Measurements from ENCODE around the gene MAN2A1. TPM values are rescaled to one million over a fixed set of nuclear protein-coding genes. Genes with fewer than 3 reads are reported as not detected.

Gene MAN2A1
- total RNA-seq, 2 experiments from 2014 or later: 23.0 to 28.7 TPM

GRCh38 chr5:109762821-109763220 is 73.1 kb downstream of the MAN2A1 start:
- H3K79me2 ChIP-seq (ENCODE audit: insufficient read depth, low read depth, low read length): no peaks in the 10 kb centered on the region
- H3K4me2 ChIP-seq (ENCODE audit: low read length): no peak overlapping the region
- intact Hi-C loops (cut with micrococcal nuclease; ENCODE audit: unreplicated experiment): no loop called here
- BruUV-seq (replicated peaks): no TSS peak
- CTCF ChIA-PET (ENCODE audit: unreplicated experiment): no interaction called here
- DNase-seq (ENCODE audit: low spot score): no peak
- H2AFZ ChIP-seq (ENCODE audit: low read length): no peak overlapping the region
- POLR2A ChIA-PET: no interaction called here
- no peaks in the 10 kb centered on the region for H3K9me2 ChIP-seq (ENCODE audit: insufficient read depth, low read length)
- H4K20me1 ChIP-seq (ENCODE audit: insufficient read depth, low read length): no peaks in the 10 kb centered on the region
- no peak overlapping the region for H3K27ac ChIP-seq (ENCODE audit: low read depth, low read length, poor library complexity, severe bottlenecking)
- TF ChIP-seq EZH2phosphoT487 (IDR thresholded peaks at IDR 0.05; ENCODE audit: borderline replicate concordance, low read depth, low read length) (no peak), CTCF (conservative IDR thresholded peaks at IDR 0.05; ENCODE audit: low read length) (no peak)
- no peak overlapping the region for H3K4me3 ChIP-seq (ENCODE audit: low read depth, low read length, poor library complexity, severe bottlenecking)
- no peaks in the 10 kb centered on the region for H3K4me1 ChIP-seq (ENCODE audit: insufficient read depth, low read length, poor library complexity, severe bottlenecking)
- H3K36me3 ChIP-seq (ENCODE audit: insufficient read depth, low read length): peaks cover 16% of the 10 kb centered on the region
- H3K9me3 ChIP-seq (ENCODE audit: low read length): no peaks in the 10 kb centered on the region

- no peak for DNase-seq (ENCODE audit: low spot score)
- Histone ChIP-seq H3K9me3 (ENCODE audit: low read length) (no peaks in the 10 kb centered on the region), H3K4me2 (ENCODE audit: low read length) (no peak overlapping the region), H3K9me2 (ENCODE audit: insufficient read depth, low read length) (no peaks in the 10 kb centered on the region), H3K4me1 (ENCODE audit: insufficient read depth, low read length, poor library complexity, severe bottlenecking) (no peaks in the 10 kb centered on the region), H3K79me2 (ENCODE audit: insufficient read depth, low read depth, low read length) (no peaks in the 10 kb centered on the region), H3K27ac (ENCODE audit: low read depth, low read length, poor library complexity, severe bottlenecking) (no peak overlapping the region), H3K4me3 (ENCODE audit: low read depth, low read length, poor library complexity, severe bottlenecking) (no peak overlapping the region), H2AFZ (ENCODE audit: low read length) (no peak overlapping the region), H4K20me1 (ENCODE audit: insufficient read depth, low read length) (no peaks in the 10 kb centered on the region), H3K36me3 (ENCODE audit: insufficient read depth, low read length) (peaks cover 35% of the 10 kb centered on the region; the same call in 1 of the 2 replicates)
- intact Hi-C loops (cut with micrococcal nuclease; ENCODE audit: unreplicated experiment): no loop called here
- BruUV-seq (replicated peaks): no TSS peak
- TF ChIP-seq EZH2phosphoT487 (IDR thresholded peaks at IDR 0.05; ENCODE audit: borderline replicate concordance, low read depth, low read length): no peak
- no peak for TF ChIP-seq CTCF (conservative IDR thresholded peaks at IDR 0.05; ENCODE audit: low read length)
- POLR2A ChIA-PET: interaction anchor here (0.6 kb wide), 1 partner anchor 114 kb away, joined by 3 read pairs; no protein-coding TSS in a partner anchor
- CTCF ChIA-PET (ENCODE audit: unreplicated experiment): no interaction called here
Measured at GRCh38 chr5:109767184-109767995, 77.7 kb downstream of the MAN2A1 start.

GRCh38 chr5:109767997-109768396 is 78.3 kb downstream of the MAN2A1 start:
- Histone ChIP-seq H3K9me2 (ENCODE audit: insufficient read depth, low read length) (no peaks in the 10 kb centered on the region), H3K4me1 (ENCODE audit: insufficient read depth, low read length, poor library complexity, severe bottlenecking) (no peaks in the 10 kb centered on the region), H2AFZ (ENCODE audit: low read length) (no peak overlapping the region), H3K36me3 (ENCODE audit: insufficient read depth, low read length) (peaks cover 32% of the 10 kb centered on the region; the same call in 1 of the 2 replicates), H3K9me3 (ENCODE audit: low read length) (no peaks in the 10 kb centered on the region), H3K79me2 (ENCODE audit: insufficient read depth, low read depth, low read length) (no peaks in the 10 kb centered on the region), H4K20me1 (ENCODE audit: insufficient read depth, low read length) (no peaks in the 10 kb centered on the region), H3K4me2 (ENCODE audit: low read length) (no peak overlapping the region), H3K27ac (ENCODE audit: low read depth, low read length, poor library complexity, severe bottlenecking) (no peak overlapping the region), H3K4me3 (ENCODE audit: low read depth, low read length, poor library complexity, severe bottlenecking) (no peak overlapping the region)
- intact Hi-C loops (cut with micrococcal nuclease; ENCODE audit: unreplicated experiment): no loop called here
- CTCF ChIA-PET (ENCODE audit: unreplicated experiment): no interaction called here
- no peak for TF ChIP-seq EZH2phosphoT487 (IDR thresholded peaks at IDR 0.05; ENCODE audit: borderline replicate concordance, low read depth, low read length)
- no peak for TF ChIP-seq CTCF (conservative IDR thresholded peaks at IDR 0.05; ENCODE audit: low read length)
- no peak for DNase-seq (ENCODE audit: low spot score)
- POLR2A ChIA-PET: interaction anchor here (0.6 kb wide), 1 partner anchor 113 kb away, joined by 3 read pairs; no protein-coding TSS in a partner anchor
- BruUV-seq (replicated peaks): no TSS peak
